HG03139 (cell line): ENCODE results near the gene DES.
"Not testable (repeated sequence)": the region's sequence is repeated elsewhere in the genome, so short reads cannot be mapped to it uniquely, and the experiment has no call there.

Source experiments
- ATAC-seq: cut with Tn5 transposase; IDR thresholded peaks from one replicate; pipeline ENCODE4 v1.9.1; 2021; ENCODE audit not compliant: unreplicated experiment

Gene DES

DNA sequence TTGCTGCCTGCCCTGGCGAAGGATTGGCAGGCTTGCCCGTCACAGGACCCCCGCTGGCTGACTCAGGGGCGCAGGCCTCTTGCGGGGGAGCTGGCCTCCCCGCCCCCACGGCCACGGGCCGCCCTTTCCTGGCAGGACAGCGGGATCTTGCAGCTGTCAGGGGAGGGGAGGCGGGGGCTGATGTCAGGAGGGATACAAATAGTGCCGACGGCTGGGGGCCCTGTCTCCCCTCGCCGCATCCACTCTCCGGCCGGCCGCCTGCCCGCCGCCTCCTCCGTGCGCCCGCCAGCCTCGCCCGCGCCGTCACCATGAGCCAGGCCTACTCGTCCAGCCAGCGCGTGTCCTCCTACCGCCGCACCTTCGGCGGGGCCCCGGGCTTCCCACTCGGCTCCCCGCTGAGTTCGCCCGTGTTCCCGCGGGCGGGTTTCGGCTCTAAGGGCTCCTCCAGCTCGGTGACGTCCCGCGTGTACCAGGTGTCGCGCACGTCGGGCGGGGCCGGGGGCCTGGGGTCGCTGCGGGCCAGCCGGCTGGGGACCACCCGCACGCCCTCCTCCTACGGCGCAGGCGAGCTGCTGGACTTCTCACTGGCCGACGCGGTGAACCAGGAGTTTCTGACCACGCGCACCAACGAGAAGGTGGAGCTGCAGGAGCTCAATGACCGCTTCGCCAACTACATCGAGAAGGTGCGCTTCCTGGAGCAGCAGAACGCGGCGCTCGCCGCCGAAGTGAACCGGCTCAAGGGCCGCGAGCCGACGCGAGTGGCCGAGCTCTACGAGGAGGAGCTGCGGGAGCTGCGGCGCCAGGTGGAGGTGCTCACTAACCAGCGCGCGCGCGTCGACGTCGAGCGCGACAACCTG, at the start of gene DES:
Gene DES (plus strand): TSS at position 223 of the 857 bp plus-strand sequence. CDS start 86 bp downstream, at position 309.
- ATAC-seq, result no peak

DNA sequence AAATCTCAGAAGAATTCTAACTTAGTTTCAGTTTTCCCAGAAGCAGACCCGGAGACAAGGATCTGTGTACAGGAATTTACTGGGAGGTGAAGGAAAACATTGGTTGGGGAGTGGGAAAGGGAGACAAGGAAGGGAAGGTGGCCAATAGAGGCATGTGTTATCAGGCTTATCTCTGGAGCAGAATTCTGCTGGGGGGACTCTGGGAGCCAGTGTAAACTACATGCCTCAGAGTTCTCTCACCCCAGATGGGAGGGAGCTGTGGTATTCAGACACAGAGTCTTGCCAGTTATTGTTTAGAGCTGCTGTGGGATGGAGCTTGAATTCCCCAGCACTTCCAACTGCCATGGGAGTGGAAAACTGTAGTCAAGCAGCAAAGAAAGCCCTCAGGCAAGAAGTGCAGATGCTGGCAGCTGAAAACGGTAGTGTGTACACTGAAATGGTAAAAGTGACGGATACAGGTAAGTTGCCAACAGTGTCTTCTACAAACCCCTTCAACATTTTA, 49.4 kb upstream of the DES start:
- no peak for ATAC-seq

DNA sequence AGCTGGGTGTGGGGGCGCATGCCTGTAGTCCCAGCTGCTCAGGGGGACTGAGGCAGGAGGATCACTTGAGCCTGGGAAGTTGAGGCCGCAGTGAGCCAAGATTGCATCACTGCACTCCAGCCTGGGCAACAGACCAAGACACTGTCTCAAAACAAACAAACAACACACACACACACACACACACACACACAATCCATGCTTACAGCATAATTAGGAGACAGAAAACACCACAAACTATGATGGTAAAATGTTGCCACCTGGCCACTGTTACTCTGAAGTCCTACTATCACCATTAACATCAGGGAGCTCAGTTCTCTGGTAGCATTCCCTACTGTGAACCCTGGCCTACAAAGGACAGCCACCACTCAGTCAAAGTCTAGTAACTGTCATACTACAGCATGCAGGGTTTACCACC, 48.7 kb upstream of the DES start:
- no peak for ATAC-seq

DNA sequence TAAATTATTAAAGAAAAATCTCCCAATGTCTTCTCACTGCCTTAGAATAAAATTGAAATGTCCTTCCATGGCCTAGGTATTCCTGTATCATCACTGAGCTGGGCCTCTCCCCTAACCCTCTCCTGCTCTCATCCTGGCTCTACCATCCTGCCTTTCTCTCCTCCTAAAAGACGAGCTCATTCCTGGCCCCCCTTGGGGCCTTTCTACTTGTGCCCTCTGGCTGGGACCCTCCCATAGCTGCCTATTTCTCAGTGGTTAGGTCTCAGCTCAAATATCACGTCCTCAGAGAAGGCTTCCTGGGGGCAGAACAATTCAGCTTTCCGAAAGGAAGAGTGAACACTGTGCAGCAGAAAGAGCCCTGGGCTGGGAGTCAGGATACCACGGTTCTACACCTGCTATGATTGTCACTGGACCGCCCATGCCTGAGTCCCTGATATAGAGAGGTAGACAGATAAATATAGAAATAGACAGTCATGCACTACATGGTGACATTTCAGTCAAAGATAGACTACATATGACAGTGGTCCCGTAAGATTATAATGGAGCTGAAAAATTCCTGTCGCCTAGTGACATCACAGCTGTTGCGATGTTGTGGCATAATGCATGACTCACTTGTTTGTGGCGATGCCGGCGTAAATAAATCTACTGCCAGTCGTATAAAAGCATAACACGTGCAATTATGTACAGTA, 39.9 kb upstream of the DES start:
- ATAC-seq, result no peak

DNA sequence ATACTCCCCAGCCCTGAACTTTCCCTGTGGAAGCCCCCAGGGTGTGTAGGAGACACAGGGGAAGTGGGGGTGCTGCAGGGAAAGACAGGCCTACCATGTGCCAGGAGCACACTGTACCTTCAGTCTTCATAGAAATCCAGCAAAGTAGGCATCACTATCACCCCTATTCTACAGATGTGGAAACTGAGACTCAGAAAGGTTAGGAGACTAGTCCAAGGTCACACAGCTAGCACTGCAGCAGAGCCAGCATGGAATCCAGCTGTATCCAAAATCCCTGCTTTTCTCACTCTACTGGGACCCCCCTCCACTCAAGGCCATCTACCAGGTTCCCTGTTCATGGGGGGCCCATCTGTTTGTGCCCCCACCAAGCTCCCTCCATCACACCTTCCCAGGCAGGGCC, 37.3 kb upstream of the DES start:
- no peak for ATAC-seq

DNA sequence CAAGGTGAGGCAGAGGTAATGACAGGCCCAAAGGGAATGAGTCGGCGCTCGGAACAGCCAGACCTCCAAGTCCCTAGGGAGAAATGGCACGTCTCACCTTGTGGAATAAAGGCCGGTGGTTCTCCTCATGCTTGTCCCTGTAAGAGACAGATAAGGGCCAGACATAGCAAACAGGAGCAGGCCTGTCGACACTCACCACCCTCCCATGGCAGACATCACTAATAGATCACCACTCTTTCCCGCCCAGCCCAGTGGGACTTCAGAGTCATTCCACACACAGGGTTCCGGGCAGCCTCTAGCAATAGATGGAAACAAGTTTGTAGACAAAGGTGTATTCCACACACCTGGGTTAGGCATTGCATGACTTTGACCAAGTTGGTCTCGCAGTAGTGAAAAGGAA, 36.7 kb upstream of the DES start:
- no peak for ATAC-seq

DNA sequence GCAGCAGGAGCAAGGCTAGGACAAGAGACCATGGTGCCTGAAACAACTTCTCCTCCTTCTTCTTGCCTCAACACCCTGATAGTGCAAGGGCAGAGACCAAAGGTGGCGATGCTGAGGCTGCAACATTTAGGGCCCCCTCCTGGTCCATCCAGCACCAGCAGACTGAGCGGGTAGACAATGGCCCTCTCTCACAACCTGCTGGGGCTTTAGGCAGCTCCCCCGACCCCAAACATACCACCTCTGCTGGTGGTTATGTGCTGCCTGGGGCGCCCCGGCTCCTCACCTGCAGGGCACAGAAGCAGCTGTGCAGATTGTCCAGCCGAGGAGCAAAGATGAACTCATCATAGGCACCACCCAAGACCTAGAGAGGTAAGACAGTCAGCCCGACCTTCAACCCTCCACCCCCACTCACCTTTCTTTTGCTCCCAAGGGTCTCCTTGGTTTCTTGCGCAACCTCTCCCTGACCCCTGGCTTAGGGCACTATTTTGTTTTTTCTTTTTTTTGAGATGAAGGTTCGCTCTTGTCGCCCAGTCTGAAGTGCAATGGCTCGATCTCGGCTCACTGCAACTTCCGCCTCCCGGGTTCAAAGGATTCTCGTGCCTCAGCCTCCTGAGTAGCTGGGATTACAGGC, 34.0 kb upstream of the DES start:
- ATAC-seq, result no peak

DNA sequence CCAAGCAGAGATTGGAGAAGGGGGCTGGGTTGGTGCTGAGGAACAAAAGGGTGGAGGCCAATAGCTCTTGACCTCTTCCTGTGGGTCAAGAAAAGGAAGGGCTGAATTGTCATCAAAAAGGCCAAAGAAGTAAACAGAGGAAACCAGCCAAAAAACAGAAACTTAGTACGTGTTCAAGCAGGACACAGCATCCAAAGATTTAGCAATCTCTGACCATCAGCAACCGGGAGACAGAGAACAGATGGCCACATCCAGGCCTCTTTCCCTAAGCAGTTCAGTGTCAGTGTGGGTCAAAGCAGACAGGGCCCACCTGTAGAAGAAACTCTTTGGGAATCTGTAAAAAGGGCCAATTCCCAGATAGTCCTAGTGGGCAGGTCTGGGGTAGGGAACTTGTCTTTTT, 33.3 kb upstream of the DES start:
- ATAC-seq, result no peak

DNA sequence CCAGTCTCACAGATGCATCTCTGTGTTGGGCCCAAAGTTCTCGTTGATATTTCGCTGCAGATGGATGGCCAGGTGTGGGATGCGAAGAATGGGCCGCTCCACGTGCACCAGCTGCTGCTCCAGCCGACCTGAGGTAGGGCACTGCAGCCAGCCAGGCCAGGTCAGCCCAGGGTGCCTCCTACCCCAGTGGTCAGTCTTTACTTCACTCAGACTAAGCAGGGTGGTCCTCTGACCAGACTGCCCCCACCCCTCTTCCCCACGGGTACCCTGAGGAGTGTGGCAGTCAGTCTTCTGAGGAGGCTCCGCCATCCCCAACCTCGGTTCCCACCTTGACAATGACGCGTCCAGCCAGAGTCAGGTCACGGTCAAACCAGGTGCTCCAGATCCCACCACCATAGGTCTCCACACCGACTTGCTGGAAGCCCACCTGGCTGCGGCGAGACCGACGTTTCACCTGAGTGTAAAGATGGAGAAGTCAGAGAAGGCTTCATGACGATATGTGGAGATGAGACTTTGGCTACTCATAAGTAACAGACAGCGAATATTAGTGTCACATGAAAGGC, 32.1 kb upstream of the DES start:
- ATAC-seq, result no peak

DNA sequence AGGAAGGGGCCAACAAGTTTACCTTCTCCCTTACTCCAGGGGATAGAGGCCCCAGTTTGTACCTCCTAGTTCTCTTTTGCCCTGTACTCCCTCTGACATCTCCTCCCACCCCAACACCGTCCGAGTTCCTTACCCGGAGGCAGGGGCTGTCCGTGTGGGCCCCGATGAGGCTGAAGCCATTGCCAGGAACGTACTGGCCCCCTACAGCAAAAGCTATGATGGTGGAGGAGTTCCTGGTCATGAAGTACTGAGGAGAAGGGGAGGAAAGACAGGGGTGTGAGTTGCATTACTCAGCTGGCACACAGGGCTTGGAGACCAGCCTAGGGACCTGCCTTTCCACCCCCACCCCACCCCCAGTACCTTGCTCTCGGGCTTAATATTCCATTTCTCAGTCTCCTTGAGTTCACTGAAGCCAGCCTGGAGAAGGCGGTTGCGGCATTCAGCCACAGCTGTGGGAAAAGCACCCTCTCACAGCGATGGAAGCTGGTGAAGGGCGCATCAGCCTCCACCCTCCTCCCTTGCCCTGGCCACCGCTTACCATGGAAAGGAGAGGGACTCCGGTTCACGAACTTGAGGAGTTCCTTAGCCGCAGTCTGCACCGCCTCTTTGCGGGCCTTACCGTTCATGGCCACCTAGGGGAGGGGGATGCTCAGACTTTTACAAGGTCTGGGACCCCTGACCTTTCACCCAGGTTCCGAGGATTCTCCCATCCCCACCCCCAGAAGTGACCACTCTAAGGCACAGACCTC, 31.5 kb upstream of the DES start:
- no peak for ATAC-seq

DNA sequence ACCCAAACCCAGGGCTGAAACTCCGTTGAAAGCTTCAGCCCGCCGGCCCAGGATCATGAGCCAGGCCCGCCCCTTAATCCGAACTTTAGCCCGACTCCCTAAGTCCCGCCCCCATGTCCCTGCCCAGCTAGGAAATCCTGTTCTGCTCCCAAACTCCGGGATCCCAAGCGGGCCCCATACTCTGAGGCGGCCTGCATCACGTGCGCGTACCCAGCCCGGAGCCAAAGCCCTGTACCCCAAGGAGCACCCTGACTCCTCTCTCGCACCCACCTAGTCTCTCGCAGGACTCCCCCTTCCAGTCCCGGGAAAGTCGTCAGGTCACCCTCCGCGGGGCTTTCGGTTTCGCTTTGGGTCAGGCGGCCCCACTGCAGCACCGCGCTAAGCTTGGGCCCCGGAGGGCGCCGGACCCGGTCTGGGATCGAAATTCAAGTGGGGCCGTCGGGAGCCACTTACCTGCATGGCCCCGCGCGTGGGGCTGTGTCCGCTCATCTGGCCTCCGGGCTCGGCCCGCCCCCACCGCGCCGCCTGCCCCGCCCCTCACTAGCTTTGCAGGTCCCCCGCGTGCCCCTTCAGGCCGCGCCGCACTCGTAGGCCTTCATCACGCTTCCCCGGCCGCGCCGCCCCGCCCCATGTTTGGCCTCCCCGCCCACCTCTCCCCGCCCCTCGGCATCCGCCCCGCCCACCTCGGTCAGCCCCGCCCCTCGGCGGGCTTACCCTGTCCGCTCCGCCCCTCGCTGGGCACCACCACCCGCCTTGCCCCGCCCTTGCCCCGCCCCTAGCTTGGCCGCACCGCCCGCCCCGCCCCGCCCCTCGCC, 30.7 kb upstream of the DES start, which contains the start of gene DNPEP:
Gene DNPEP (minus strand): TSS at position 607 of the 815 bp plus-strand sequence. CDS start 118 bp downstream, at position 489.
- peak; percentile 52 for ATAC-seq

DNA sequence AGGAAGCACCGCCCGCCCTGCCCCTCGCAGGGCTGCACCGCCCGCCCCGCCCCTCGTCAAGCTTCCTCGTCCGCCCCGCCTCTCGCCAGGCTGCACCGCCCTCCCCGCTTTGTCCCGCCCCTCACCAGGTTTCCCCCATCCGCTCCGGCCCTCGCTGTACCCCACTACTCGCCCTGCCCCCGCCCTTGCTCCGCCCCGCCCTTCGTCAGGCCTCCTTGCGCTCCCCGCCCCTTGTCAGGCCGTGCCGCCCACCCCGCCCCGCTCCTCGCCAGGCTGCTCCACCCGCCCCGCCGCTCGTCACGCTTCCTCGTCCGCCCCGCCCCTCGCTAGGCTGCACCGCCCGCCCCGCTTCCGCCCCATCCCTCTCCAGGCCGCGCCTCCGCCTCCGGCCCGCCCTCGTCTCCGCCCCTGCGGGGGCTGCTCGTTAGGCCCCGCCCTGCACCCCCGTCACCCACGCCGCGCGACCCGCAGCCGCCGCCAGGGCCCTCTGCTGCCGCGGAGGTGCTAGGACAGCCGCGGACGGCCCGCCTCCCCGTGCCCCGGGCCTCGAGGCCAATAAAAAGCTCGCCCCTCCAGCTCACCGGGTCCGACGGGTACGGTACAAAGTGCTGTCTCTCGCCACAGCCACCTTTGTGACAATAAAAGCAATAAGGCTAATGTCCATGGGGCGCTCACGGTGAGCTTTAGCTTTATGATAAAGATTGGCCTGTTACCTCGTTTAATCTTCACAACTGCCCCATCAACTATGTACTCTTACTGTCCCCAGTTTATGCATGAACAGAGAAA, 29.9 kb upstream of the DES start:
- ATAC-seq, result peak; percentile 79

DNA sequence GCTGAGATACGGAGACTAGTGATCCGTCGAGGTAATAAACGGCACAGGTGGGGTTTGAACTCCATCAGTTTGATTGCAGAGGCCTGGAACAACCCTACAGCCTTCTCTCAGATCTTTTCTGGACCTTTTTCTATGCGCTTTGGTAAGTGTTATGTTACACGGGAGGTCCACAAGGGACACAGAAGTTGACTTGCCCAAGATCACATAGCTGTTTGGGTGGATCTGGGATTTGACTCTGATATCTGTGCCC, 29.3 kb upstream of the DES start:
- no peak for ATAC-seq

DNA sequence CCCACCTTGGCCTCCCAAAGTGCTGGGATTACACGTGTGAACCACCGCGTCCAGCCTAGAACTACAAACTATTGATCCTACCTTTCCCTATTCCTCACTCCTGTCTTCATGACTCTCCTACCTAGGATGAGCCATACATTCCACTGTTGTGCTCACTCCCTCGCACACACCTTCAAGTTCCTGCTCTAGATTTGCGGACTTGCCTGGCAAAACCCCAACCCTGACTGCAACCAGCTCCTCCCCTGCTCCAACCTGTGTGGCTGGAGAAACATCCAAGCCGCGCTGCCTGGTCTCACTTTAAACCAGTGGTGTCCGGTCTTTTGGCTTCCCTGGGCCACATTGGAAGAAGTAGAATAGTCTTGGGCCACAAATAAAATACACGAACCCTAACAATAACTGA, 25.4 kb upstream of the DES start:
- no peak for ATAC-seq

DNA sequence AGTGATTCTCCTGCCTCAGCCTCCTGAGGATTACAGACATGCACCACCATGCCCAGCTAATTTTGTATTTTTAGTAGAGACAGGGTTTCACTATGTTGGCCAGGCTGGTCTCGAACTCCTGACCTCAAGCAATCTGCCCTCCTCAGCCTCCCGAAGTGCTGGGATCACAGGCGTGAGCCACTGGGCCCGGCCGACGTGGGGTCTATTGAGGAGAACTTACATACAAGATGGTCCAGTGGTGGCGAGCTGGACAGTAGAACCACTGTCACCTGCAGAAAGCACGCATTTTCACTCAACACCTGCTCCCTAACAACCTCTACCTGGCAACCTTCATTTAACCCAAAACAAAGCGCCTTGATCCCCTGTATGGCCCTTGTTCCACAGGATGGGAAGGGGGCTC, 23.1 kb upstream of the DES start:
- ATAC-seq, result not testable (repeated sequence)

DNA sequence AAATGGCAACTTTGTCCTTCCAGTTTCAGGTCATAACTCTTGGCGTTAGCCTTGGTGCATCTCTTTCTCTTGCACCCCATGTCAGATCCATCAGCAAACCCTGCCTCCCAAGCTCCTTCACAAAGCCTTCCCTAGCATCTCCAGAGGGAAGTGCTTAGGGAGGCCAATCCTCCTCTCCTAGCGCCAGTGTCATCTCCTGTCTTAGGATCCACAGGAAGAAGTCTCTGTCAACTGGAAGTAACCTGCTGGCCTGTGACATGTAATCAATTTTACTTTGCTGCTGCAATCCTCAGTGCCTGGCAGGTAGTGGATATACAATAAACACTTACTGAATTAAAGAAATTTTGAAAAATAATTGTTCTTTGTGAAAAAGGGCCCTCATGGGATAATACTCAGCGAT, 22.6 kb upstream of the DES start:
- ATAC-seq, result no peak

DNA sequence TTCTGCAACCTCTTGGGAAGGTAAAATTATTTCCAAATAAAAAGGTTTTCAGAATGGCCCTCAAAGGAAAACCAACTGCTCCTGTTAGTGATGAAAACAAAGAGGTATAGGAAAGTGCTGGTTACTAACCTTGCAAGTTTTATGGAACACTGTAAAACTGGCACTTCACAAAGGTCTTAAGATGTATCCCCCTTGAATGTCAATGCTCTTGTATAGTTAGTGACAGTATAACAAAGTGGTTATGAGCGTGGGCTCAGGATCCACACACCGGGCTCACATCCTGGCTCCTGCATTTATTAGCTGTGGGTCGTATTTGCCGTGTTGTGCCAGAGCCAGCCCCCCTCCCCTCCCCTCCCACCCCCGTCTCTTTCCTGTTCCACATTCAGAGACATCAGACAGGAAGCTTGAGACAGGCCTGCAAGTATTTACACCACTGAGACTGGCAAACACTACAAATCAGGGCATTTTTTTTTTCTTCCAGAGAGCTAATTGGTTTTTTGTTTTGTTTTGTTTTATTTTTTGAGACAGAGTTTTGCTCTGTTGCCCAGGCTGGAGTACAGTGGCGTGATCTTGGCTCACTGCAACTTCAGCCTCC, 21.2 kb upstream of the DES start:
- no peak for ATAC-seq

DNA sequence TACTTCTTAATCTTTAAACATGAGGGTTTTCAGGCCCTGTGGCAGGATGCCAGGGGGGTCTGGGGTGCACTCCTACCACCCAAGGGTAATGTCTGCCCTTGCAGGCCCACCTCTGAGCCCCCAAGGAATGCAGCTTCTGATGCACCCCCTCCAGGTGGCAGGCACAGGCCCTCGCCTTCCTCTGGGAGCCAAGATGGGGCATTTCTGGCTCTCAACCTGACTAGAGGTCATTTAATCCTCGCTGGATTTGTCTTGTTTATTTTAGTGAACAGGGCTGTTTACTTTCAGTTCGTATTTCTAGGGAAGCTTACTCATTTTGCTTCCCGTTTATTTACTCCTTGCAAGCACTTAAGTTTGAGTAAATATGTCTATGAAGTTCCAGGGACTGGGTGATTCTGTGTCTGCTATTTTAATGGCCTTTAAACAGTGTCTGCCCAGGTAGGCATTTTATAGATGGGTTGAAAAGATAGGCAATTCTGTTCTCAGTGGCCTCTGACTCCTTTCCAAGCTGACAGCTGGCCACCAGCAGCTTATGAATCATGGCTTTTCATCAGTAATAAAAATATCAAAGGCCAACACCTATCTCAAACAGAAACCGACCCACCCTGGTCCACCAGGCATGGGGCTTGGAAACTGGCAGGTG, 19.3 kb upstream of the DES start:
- ATAC-seq, result no peak
